Astrocyte (in vitro differentiated cells and primary cell): Measurements from ENCODE around the gene ENOX1. TPM values are rescaled to one million over a fixed set of nuclear protein-coding genes. Genes with fewer than 3 reads are reported as not detected.

Experiments
- DNase-seq: peaks from one replicate; pipeline ENCODE4 v3.0.0-alpha.2; 2010; ENCODE audit warnings: low read depth
- FAIRE-seq: peaks from 2 replicates; lab custom pipeline; 2011; peaks lifted over from hg19 to GRCh38; lab: Jason Lieb, UNC
- H2AFZ ChIP-seq: 2 replicates; pipeline ENCODE4 v1.6.0; 2012; ENCODE audit warnings: low read depth, low read length, inconsistent platforms
- H3K27ac ChIP-seq: 2 replicates; pipeline ENCODE4 v1.5.1; 2011; ENCODE audit warnings: low read depth, low read length, inconsistent platforms
- H3K27me3 ChIP-seq: 2 replicates; pipeline ENCODE4 v1.6.0; 2011; ENCODE audit warnings: low read length, inconsistent platforms; ENCODE audit not compliant: insufficient read depth
- H3K36me3 ChIP-seq: 2 replicates; pipeline ENCODE4 v1.5.1; 2011; ENCODE audit warnings: low read length, inconsistent platforms; ENCODE audit not compliant: insufficient read depth
- H3K4me1 ChIP-seq: 2 replicates; pipeline ENCODE4 v1.5.1; 2011; ENCODE audit warnings: low read length, inconsistent platforms; ENCODE audit not compliant: insufficient read depth
- H3K4me2 ChIP-seq: 2 replicates; pipeline ENCODE4 v1.6.0; 2012; ENCODE audit warnings: low read length, inconsistent platforms
- H3K4me3 ChIP-seq: 2 replicates; pipeline ENCODE4 v1.5.1; 2011; ENCODE audit warnings: low read depth, mild to moderate bottlenecking, low read length, inconsistent platforms; ENCODE audit not compliant: insufficient read depth
- H3K79me2 ChIP-seq: 2 replicates; pipeline ENCODE4 v1.6.0; 2012; ENCODE audit warnings: mild to moderate bottlenecking, low read length, inconsistent platforms; ENCODE audit not compliant: insufficient read depth
- H3K9ac ChIP-seq: 2 replicates; pipeline ENCODE4 v1.6.0; 2012; ENCODE audit warnings: mild to moderate bottlenecking, low read length, inconsistent platforms
- H3K9me3 ChIP-seq: 2 replicates; pipeline ENCODE4 v1.5.1; 2012; ENCODE audit warnings: low read depth, mild to moderate bottlenecking, low read length, inconsistent platforms; ENCODE audit not compliant: insufficient read depth
- H4K20me1 ChIP-seq: 2 replicates; pipeline ENCODE4 v1.6.0; 2012; ENCODE audit warnings: low read length, inconsistent platforms; ENCODE audit not compliant: insufficient read depth
- H3K27ac Mint-ChIP-seq: one replicate; pipeline ENCODE4 v1.8.0; 2021; ENCODE audit warnings: mild to moderate bottlenecking, mixed read lengths; ENCODE audit not compliant: unreplicated experiment
- H3K27me3 Mint-ChIP-seq: one replicate; pipeline ENCODE4 v1.8.0; 2021; ENCODE audit warnings: low read depth, mixed read lengths; ENCODE audit not compliant: unreplicated experiment
- H3K36me3 Mint-ChIP-seq: one replicate; pipeline ENCODE4 v1.8.0; 2021; ENCODE audit warnings: low read depth, mixed read lengths; ENCODE audit not compliant: unreplicated experiment
- H3K4me1 Mint-ChIP-seq: one replicate; pipeline ENCODE4 v1.8.0; 2021; ENCODE audit warnings: low read depth, mixed read lengths; ENCODE audit not compliant: unreplicated experiment
- H3K4me3 Mint-ChIP-seq: one replicate; pipeline ENCODE4 v1.8.0; 2021; ENCODE audit warnings: mild to moderate bottlenecking, moderate library complexity, mixed read lengths; ENCODE audit not compliant: unreplicated experiment
- H3K9me3 Mint-ChIP-seq: one replicate; pipeline ENCODE4 v1.8.0; 2021; ENCODE audit warnings: mild to moderate bottlenecking, mixed read lengths; ENCODE audit not compliant: unreplicated experiment
- EZH2 ChIP-seq: IDR thresholded peaks from 2 replicates; pipeline ENCODE4 v1.6.1; 2012; ENCODE audit warnings: mild to moderate bottlenecking, low read length, inconsistent platforms; ENCODE audit not compliant: insufficient read depth
- total RNA-seq: library from RNA; stranded (reverse); gene quantifications from 2 replicates; pipeline ENCODE4 v1.2.1, GENCODE V29; 2021
- TF ChIP-seq, protein P1 (sequence below): IDR thresholded peaks from 2 replicates; pipeline ENCODE4 v1.5.1; 2011; ENCODE audit warnings: low read depth, mild to moderate bottlenecking, inconsistent platforms, low read length, moderate library complexity; ENCODE audit not compliant: insufficient read depth

Gene ENOX1
- total RNA-seq, 1 donor from 2014 or later, result 2.3 TPM

DNA sequence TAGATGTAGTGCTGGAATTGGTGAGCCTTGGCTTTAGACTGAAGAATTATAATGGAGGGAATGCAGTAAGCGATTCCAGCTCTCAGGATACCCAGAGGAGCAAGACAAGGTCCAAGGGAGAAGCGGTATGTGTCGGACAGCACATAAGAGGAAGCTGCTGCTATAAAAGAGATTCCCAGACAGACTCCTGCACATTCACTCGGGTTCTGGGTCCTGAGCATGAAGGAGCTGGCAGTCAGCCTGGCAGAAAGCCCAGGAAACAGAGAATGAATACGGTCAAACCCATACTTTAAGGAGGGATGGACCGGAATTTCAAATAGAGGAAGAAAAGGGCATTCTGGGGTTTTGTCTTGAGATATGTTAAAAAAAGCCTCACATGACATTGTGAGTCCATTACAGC lies 455.1 kb downstream of the ENOX1 start:
- Mint-ChIP-seq H3K36me3 (no peaks in the 10 kb centered on the region), H3K27me3 (peaks cover 10% of the 10 kb centered on the region), H3K9me3 (no peaks in the 10 kb centered on the region), H3K4me1 (no peaks in the 10 kb centered on the region), H3K27ac (no peak overlapping the region), H3K4me3 (no peak overlapping the region)
- Histone ChIP-seq H3K27ac (no peak overlapping the region), H3K9ac (no peak overlapping the region), H3K4me3 (no peak overlapping the region), H4K20me1 (no peaks in the 10 kb centered on the region), H3K4me2 (no peak overlapping the region), H3K4me1 (no peaks in the 10 kb centered on the region), H2AFZ (no peak overlapping the region), H3K79me2 (no peaks in the 10 kb centered on the region), H3K9me3 (no peaks in the 10 kb centered on the region), H3K27me3 (no peaks in the 10 kb centered on the region), H3K36me3 (no peaks in the 10 kb centered on the region)
- TF ChIP-seq, protein P1, sequence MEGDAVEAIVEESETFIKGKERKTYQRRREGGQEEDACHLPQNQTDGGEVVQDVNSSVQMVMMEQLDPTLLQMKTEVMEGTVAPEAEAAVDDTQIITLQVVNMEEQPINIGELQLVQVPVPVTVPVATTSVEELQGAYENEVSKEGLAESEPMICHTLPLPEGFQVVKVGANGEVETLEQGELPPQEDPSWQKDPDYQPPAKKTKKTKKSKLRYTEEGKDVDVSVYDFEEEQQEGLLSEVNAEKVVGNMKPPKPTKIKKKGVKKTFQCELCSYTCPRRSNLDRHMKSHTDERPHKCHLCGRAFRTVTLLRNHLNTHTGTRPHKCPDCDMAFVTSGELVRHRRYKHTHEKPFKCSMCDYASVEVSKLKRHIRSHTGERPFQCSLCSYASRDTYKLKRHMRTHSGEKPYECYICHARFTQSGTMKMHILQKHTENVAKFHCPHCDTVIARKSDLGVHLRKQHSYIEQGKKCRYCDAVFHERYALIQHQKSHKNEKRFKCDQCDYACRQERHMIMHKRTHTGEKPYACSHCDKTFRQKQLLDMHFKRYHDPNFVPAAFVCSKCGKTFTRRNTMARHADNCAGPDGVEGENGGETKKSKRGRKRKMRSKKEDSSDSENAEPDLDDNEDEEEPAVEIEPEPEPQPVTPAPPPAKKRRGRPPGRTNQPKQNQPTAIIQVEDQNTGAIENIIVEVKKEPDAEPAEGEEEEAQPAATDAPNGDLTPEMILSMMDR, result no peak
- no peak for TF ChIP-seq EZH2
- FAIRE-seq, result no peak
- DNase-seq, result peak; percentile 34

DNA sequence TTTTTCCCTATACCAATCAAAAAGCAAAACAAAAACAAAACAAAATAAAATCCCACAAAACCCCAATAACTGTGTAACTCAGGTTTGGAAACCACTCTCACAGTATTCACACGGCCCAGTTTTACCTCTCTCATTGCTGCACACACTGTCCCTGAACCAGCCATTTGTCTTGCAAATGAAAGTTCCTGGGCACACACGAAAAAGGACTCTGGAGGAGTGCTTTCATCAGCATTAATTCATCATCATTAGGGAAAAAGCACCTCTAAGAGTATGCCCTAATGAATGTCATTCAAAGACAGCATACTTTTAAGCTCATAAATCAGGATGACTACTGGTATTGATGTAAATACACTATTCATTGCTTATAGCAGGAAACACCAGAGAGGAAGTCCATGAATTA lies 457.1 kb downstream of the ENOX1 start:
- Histone ChIP-seq H3K9me3 (no peaks in the 10 kb centered on the region), H2AFZ (no peak overlapping the region), H3K27ac (no peak overlapping the region), H3K9ac (no peak overlapping the region), H3K4me2 (no peak overlapping the region), H3K27me3 (no peaks in the 10 kb centered on the region), H4K20me1 (no peaks in the 10 kb centered on the region), H3K36me3 (no peaks in the 10 kb centered on the region), H3K4me1 (peaks cover under 1% of the 10 kb centered on the region), H3K79me2 (no peaks in the 10 kb centered on the region), H3K4me3 (no peak overlapping the region)
- Mint-ChIP-seq H3K4me3 (no peak overlapping the region), H3K27ac (no peak overlapping the region), H3K27me3 (peaks cover 5% of the 10 kb centered on the region), H3K9me3 (no peaks in the 10 kb centered on the region), H3K4me1 (no peaks in the 10 kb centered on the region), H3K36me3 (no peaks in the 10 kb centered on the region)
- DNase-seq (no peak), FAIRE-seq (no peak)
- TF ChIP-seq EZH2, result no peak
- TF ChIP-seq, protein P1, result no peak

DNA sequence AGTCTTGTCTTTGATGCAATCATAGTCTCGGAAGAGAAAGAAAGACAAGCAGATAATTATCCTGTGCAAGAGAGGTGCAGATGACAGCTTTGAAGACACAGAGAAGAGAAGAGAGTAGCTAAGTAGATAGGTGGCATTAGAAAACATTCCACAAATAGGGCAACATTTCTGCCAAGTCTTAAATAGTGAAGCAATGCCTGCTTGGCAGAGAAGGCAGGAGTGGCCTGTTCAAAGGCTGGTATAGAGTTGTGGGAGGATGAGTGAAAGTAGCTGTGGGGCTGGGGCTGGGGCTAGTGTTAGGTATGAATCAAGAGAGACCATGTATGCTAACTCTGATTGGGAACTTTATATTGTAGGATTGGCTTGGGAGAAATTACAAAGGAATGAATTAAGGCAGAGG lies 457.9 kb downstream of the ENOX1 start:
- Histone ChIP-seq H3K9me3 (no peaks in the 10 kb centered on the region), H3K27me3 (no peaks in the 10 kb centered on the region), H4K20me1 (no peaks in the 10 kb centered on the region), H3K4me2 (no peak overlapping the region), H3K36me3 (no peaks in the 10 kb centered on the region), H3K4me3 (no peak overlapping the region), H3K9ac (no peak overlapping the region), H3K4me1 (peaks cover 3% of the 10 kb centered on the region), H3K27ac (no peak overlapping the region), H3K79me2 (no peaks in the 10 kb centered on the region), H2AFZ (no peak overlapping the region)
- no peak for DNase-seq
- peaks cover 3% of the 10 kb centered on the region for H3K4me1 Mint-ChIP-seq
- no peaks in the 10 kb centered on the region for H3K36me3 Mint-ChIP-seq
- no peaks in the 10 kb centered on the region for H3K9me3 Mint-ChIP-seq
- no peak overlapping the region for H3K27ac Mint-ChIP-seq
- H3K27me3 Mint-ChIP-seq, result peaks cover 8% of the 10 kb centered on the region
- FAIRE-seq, result no peak
- no peak overlapping the region for H3K4me3 Mint-ChIP-seq
- no peak for TF ChIP-seq EZH2
- TF ChIP-seq, protein P1, result no peak
